HepG2 (cell line): ENCODE data around the gene INA. TPM values are rescaled to one million over a fixed set of nuclear protein-coding genes. Genes with fewer than 3 reads are reported as not detected.

Experiments
- ATAC-seq: fragments of 200-7000 bp; cut with Tn5 transposase; 3 replicates; pipeline ENCODE4 v1.9.1; 2020; ENCODE audit warnings: mild to moderate bottlenecking, moderate library complexity
- BruUV-seq: library from RNA; stranded (reverse); fragments of 400-500 nt; replicated peaks from 2 replicates; lab custom pipeline; 2021; lab: Mats Ljungman, UMichigan
- CTCF ChIA-PET: fragments of 300-600 bp; formaldehyde crosslinking; extraction: SDS; loops from one replicate; lab custom pipeline; 2021; ENCODE audit warnings: low total read pairs, inconsistent platforms, low intra/inter-chr PET ratio; lab: Yijun Ruan, JAX
- POLR2A ChIA-PET: fragments of 350-600 bp; sonication (Branson Sonifier 250); formaldehyde crosslinking; loops from one replicate; lab custom pipeline; 2020; ENCODE audit warnings: antibody characterized with exemption, inconsistent platforms; lab: Yijun Ruan, JAX
- DNase-seq: peaks from one replicate; pipeline ENCODE4 v3.0.0-alpha.2; 2015; ENCODE audit warnings: low spot score
- FAIRE-seq: peaks from 3 replicates; lab custom pipeline; 2011; peaks lifted over from hg19 to GRCh38; lab: Jason Lieb, UNC
- H2AFZ ChIP-seq: one replicate; pipeline ENCODE4 v1.6.1; 2011; ENCODE audit warnings: low read length, inconsistent platforms
- H3K27ac ChIP-seq: fragments of 300-600 bp; 3 replicates; pipeline ENCODE4 v1.8.0; 2011; ENCODE audit warnings: mixed run types, mild to moderate bottlenecking, mixed read lengths, low read length, inconsistent platforms; ENCODE audit not compliant: insufficient read depth; ENCODE audit errors: extremely low read length
- H3K27me3 ChIP-seq, 2 experiments: fragments of 200-600 bp in 1 of 2; 2 replicates in 1 of 2; 3 replicates in 1 of 2; pipeline versions ENCODE4 v1.6.0 to v1.8.0; 2011; ENCODE audit warnings: low read length in 2 of 2, mild to moderate bottlenecking in 2 of 2, moderate library complexity in 2 of 2, inconsistent platforms in 1 of 2; ENCODE audit not compliant: insufficient read depth in 2 of 2, control insufficient read depth in 1 of 2
- H3K36me3 ChIP-seq, 2 experiments: fragments of 200-600 bp in 1 of 2; replicated peaks in 1 of 2; 2 replicates in 1 of 2; 3 replicates in 1 of 2; pipeline versions ENCODE4 v1.5.1 to v1.8.0; 2011; ENCODE audit warnings: low read length in 2 of 2, inconsistent platforms in 1 of 2; ENCODE audit not compliant: insufficient read depth in 2 of 2, control insufficient read depth in 1 of 2
- H3K4me1 ChIP-seq: 2 replicates; pipeline ENCODE4 v1.5.1; 2012; ENCODE audit warnings: low read length, inconsistent platforms; ENCODE audit not compliant: insufficient read depth
- H3K4me2 ChIP-seq: 2 replicates; pipeline ENCODE4 v1.6.0; 2011; ENCODE audit warnings: low read depth, low read length, inconsistent platforms
- H3K4me3 ChIP-seq, 3 experiments: fragments of 200-600 bp in 1 of 3; sonication (generic), shearing (Covaris generic) in 1 of 3; replicated peaks in 1 of 3; 2 replicates each; pipeline ENCODE4 v1.5.1; 2011 to 2016; ENCODE audit warnings: low read length in 3 of 3, inconsistent platforms in 2 of 3, low read depth in 2 of 3, mild to moderate bottlenecking in 2 of 3, control low read depth in 1 of 3, mixed read lengths in 1 of 3; ENCODE audit not compliant: insufficient read depth in 1 of 3
- H3K79me2 ChIP-seq: one replicate; pipeline ENCODE4 v1.6.1; 2011; ENCODE audit warnings: low read length, inconsistent platforms; ENCODE audit not compliant: insufficient read depth
- H3K9ac ChIP-seq: 2 replicates; pipeline ENCODE4 v1.6.0; 2011; ENCODE audit warnings: mild to moderate bottlenecking, low read depth, low read length, inconsistent platforms; ENCODE audit not compliant: insufficient read depth
- H3K9me3 ChIP-seq: 2 replicates; pipeline ENCODE4 v1.5.1; 2012; ENCODE audit warnings: mild to moderate bottlenecking, low read length
- H4K20me1 ChIP-seq: 2 replicates; pipeline ENCODE4 v1.6.0; 2011; ENCODE audit warnings: inconsistent platforms, mild to moderate bottlenecking, low read length, moderate library complexity; ENCODE audit not compliant: insufficient read depth
- CBX1 ChIP-seq: IDR thresholded peaks from one replicate; pipeline ENCODE4 v1.6.1; 2016; ENCODE audit warnings: antibody characterized with exemption, low read depth
- DZIP1 ChIP-seq: sonication (generic); formaldehyde crosslinking; IDR thresholded peaks from 2 replicates; pipeline ENCODE4 v1.5.0; 2020; ENCODE audit warnings: mild to moderate bottlenecking, missing genetic modification reagents
- MIER2 ChIP-seq: IDR thresholded peaks from 2 replicates; pipeline ENCODE4 v1.6.1; 2016; ENCODE audit warnings: missing biosample characterization, missing genetic modification reagents
- NCOA2 ChIP-seq: sonication (generic); formaldehyde crosslinking; IDR thresholded peaks from 2 replicates; pipeline ENCODE4 v1.8.0; 2022; ENCODE audit warnings: inconsistent platforms
- SNAPC5 ChIP-seq: sonication (generic); formaldehyde crosslinking; IDR thresholded peaks from 2 replicates; pipeline ENCODE4 v1.8.1; 2023; ENCODE audit warnings: mild to moderate bottlenecking, missing genetic modification reagents, borderline replicate concordance
- SP140L ChIP-seq: sonication (generic); formaldehyde crosslinking; IDR thresholded peaks from 2 replicates; pipeline ENCODE4 v1.4.0; 2020; ENCODE audit warnings: missing genetic modification reagents, borderline replicate concordance
- SP4 ChIP-seq: sonication (generic); formaldehyde crosslinking; IDR thresholded peaks from 2 replicates; pipeline ENCODE4 v1.8.1; 2023; ENCODE audit warnings: mild to moderate bottlenecking, missing genetic modification reagents
- ZBTB49 ChIP-seq: sonication (generic); formaldehyde crosslinking; IDR thresholded peaks from 2 replicates; pipeline ENCODE4 v1.4.0; 2020; ENCODE audit warnings: missing genetic modification reagents, borderline replicate concordance
- WGBS: methylation state at CpG from one replicate; pipeline ENCODE4 v1.1.6; 2017; ENCODE audit warnings: low lambda C conversion rate; 5-methylcytosine and 5-hydroxymethylcytosine counted together
- in situ Hi-C: cut with HindIII; loops from 2 replicates; pipeline ENCODE4 v1.10.0; 2017; ENCODE audit warnings: low pct_unique_long_range_greater_than_20kb; ENCODE audit not compliant: extremely low pct_ligation_motif_present
- intact Hi-C: fragments of 100-400 bp; cut with micrococcal nuclease; formaldehyde crosslinking; loops from one replicate; pipeline ENCODE4 v1.10.0; 2022; ENCODE audit not compliant: unreplicated experiment
- polyA plus RNA-seq, 8 experiments: library from polyadenylated mRNA; depleted of rRNA in 3 of 8; stranded (reverse) in 7 of 8; unstranded in 1 of 8; fragments of >200 nt; fragmentation: Illumina TruSeq in 4 of 8; extraction: Trizol in 4 of 8; gene quantifications; 2 replicates each; pipeline versions ENCODE4 v1.2.1 to v1.2.3, GENCODE V29; 2011 to 2016; ENCODE audit warnings: low read depth in 4 of 8, missing spikeins in 1 of 8, mixed read lengths in 1 of 8; ENCODE audit not compliant: insufficient read depth in 1 of 8
- total RNA-seq, 5 experiments: library from RNA; depleted of rRNA; stranded (reverse); fragments of >200 nt; fragmentation: Illumina TruSeq; extraction: Trizol; gene quantifications; 2 replicates each; pipeline ENCODE4 v1.2.3, GENCODE V29; 2016; ENCODE audit warnings: low read depth in 1 of 5

INA gene
- total and polyA plus RNA-seq, 2 of the 13 experiments (the other 11 are each of a cell fraction or from before 2014, with no cell fraction given) = 0.04 to 0.13 TPM

- no peak overlapping the region for H3K9ac ChIP-seq
- BruUV-seq = no TSS peak
- H3K9me3 ChIP-seq = no peaks in the 10 kb centered on the region
- POLR2A ChIA-PET = no interaction called here
- ATAC-seq = no peak
- no peaks in the 10 kb centered on the region for H3K79me2 ChIP-seq
- H3K36me3 ChIP-seq = no peaks in the 10 kb centered on the region
- TF ChIP-seq CBX1 = no peak
- no peak for TF ChIP-seq DZIP1 (CRISPR knock-in tag)
- TF ChIP-seq SP140L = no peak
- TF ChIP-seq SP4 (CRISPR knock-in tag) = no peak
- no peak for TF ChIP-seq MIER2 (CRISPR knock-in tag)
- TF ChIP-seq SNAPC5 = no peak
- TF ChIP-seq ZBTB49 (CRISPR knock-in tag) = no peak
- no peak for TF ChIP-seq NCOA2 (CRISPR knock-in tag)
- TF ChIP-seq, all 625 proteins: peak for 0
- Histone ChIP-seq H3K27ac (no peak overlapping the region), H3K27me3 (peaks cover 10 to 36% of the 10 kb centered on the region in 2 experiments; a peak in 4 of 5 replicates), H3K4me2 (no peak overlapping the region), H4K20me1 (0 out of 2 replicates have a peak, but pooled peaks cover 3% of the 10 kb centered on the region), H3K4me1 (peaks cover 14% of the 10 kb centered on the region; the same call in 1 of the 2 replicates), H2AFZ (no peak overlapping the region), H3K4me3 (no peak overlapping the region)
- intact Hi-C loops = no loop called here
- FAIRE-seq = no peak
- 6% methylated on average over 2 of the region's 2 CpGs for WGBS
- in situ Hi-C loops = no loop called here
- CTCF ChIA-PET = no interaction called here
- no peak for DNase-seq
Observed at GRCh38 chr10:103280506-103280905, 3.6 kb downstream of the INA start.
